GM18505 (cell line): ENCODE data around the gene GPR84.
"Not testable (repeated sequence)": the region's sequence is repeated elsewhere in the genome, so short reads cannot be mapped to it uniquely, and the experiment has no call there.

Experiments used
- ATAC-seq: cut with Tn5 transposase; IDR thresholded peaks from one replicate; pipeline ENCODE4 v1.9.1; 2021; ENCODE audit not compliant: unreplicated experiment
- POLR2A ChIP-seq: IDR thresholded peaks from 4 replicates; pipeline ENCODE4 v1.6.1; 2011; ENCODE audit warnings: borderline replicate concordance; ENCODE audit not compliant: insufficient read depth, insufficient read length; ENCODE audit errors: extremely low read depth

GPR84 gene

DNA sequence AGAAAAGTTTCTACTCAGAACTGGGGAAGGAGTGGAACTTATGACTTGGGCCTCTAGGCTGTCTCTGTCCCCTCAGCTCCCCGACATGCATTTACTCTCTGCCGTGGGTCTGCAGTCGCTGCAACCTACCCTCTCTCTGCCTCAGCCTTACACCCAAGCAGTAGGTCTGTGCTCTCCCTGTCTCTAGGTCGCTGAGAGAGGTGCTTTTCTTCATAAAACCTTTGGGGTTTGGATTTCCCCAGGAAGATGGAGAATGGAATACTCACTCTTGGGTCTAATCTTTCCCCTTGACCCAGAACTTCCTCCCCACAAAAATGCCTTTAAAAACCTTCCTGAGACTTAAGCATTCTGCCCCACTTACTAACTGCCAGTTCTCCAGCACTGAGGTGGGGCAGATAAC, 12.9 kb downstream of the GPR84 start:
- ATAC-seq, result no peak

DNA sequence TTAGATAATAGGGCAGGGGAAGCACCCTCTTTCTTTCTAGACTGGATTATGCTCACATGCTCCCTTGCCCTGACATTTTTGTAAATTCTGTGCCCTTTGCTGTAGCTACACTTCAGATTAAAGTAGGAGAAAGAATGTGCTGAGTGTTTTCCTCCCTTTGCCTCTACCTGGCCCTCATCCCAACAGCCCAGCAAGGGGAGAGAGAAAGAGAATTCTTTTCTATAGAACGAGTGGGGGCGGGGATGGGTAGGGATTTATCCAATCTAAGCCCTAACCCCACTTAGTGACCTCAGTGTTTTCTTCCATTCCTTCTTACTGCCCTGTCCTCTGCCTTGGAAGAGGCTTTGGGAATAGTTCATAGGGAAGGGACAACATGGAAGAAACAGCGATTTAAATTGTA, 13.5 kb downstream of the GPR84 start:
- ATAC-seq, result no peak
- no peak for TF ChIP-seq POLR2A

More for the DNA sequence above, 12.9 kb downstream of the GPR84 start:
- no peak for TF ChIP-seq POLR2A

DNA sequence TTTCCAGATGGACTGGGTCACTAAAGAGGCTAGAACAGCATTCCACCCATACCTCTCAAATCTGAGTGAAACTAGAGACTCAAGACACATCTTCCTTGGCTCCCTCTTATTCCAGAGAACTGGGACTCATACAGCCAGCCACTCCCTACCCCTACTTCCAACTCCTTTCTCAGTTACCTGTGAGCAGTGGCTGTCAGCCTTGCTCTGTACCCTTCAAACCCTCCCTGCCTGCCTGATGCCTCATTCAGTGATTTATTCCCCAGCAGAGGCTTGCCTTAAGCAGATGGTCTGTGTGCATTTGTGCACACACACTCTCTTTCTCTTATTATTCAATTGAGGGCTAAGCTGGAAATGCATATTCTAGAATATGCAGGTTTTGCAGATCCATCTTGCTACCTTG, 14.6 kb downstream of the GPR84 start:
- ATAC-seq, result no peak
- TF ChIP-seq POLR2A, result no peak

DNA sequence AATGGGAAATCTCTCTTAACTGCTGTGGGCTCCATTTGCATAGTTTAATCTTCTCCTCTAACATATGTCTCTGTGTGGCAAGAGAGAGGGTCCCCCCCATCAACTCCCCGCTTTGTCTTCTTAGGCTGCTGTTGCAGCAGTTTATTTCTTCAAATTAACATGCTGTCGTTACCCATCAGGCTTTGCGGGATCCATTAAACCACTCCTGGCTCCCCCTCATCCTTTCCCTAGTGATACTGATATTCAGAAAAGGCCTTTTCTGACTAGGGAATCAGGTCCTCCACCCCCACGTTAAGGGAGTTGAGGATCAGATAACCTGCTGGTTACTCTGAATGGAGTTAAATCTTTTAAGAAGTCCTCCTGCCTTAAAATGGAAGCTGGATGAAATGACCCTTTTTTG, 15.2 kb downstream of the GPR84 start:
- no peak for TF ChIP-seq POLR2A
- ATAC-seq, result no peak

DNA sequence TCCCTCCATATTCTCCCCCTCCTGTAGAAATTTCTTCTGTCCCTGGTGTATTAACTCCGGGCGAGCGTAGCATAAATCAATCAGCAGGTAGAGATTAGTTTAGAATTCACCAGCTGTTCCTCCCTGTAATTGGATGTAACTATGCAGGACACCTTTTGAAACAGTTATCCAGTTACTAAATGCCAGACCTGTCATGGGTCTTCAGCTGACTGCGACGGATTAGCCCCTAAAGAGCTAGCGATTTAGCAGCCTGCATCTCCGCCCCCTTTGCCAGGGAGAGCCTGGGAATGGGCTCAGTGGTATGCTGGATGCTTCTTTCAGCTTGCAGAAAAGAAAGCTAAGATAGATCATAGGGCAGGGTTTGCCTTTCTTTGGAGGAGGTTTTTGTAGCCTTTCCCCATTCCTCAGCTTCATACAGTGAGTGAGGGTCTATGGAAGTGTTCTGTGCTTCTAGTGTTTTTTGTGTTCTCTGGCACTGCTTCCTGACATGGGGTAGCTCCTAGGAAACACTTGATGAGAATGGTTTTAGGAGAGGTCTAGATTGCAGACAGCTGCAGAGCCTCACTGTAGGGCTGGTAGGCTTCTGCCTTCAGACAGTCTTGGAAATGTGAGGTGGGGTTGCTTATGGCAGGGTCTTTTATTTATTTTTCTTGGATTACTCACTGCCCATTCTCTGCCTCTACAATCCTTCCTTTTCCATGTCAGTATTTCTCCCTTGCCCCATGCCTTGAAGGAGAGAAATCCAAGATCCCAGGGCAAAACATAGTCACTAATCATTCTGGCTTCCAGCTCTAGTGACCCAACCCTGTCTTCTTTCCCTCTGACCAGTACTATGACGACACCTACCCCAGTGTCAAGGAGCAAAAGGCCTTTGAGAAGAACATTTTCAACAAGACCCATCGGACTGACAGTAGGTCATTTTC, 22.6 kb downstream of the GPR84 start:
- no peak for TF ChIP-seq POLR2A
- ATAC-seq, result no peak

DNA sequence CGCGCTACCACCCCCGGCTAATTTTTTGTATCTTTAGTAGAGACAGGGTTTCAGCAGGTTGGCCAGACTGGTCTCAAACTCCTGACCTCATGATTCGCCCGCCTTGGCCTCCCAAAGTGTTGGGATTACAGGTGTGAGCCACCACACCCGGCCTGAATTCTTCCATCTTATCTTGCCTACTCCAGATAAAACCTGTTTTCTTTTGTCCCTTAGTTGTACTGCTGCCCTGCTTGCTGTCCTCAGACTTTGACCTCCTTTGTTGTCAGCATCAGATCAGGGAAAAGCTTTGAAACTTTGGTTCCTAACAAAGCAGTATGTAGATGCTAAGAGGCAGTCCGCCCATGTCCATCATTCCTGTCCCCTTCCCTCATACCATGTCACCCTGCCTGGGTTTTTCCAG, 23.4 kb downstream of the GPR84 start:
- no peak for ATAC-seq
- TF ChIP-seq POLR2A, result no peak

DNA sequence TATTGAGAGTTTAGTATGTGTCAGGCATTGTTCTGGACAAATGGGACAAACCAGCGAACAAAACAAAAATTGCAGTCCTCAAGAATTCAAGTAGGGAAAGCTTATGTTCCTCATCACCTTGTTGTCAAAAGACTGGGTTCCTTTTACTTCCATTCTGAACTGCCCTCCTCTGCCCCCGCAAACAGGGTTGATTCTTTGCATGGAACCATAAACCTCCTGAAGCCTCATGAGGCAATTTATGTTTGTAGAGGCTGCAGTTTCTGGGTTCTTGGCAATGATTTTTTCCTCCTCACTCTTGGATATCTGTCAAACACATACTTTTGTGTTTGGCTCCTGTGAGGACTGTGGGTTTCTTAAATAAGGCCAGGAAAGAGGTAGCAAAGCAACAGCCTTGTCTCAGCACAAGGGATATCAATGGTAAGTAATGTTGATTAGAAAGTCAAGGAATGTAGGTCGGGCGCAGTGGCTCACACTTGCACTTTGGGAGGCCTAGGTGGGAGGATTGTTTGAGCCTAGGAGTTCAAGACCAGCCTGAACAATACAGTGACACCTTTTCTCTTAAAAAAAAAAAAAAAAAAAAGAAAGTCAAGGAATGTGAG, 25.5 kb downstream of the GPR84 start:
- no peak for TF ChIP-seq POLR2A
- ATAC-seq, result no peak

DNA sequence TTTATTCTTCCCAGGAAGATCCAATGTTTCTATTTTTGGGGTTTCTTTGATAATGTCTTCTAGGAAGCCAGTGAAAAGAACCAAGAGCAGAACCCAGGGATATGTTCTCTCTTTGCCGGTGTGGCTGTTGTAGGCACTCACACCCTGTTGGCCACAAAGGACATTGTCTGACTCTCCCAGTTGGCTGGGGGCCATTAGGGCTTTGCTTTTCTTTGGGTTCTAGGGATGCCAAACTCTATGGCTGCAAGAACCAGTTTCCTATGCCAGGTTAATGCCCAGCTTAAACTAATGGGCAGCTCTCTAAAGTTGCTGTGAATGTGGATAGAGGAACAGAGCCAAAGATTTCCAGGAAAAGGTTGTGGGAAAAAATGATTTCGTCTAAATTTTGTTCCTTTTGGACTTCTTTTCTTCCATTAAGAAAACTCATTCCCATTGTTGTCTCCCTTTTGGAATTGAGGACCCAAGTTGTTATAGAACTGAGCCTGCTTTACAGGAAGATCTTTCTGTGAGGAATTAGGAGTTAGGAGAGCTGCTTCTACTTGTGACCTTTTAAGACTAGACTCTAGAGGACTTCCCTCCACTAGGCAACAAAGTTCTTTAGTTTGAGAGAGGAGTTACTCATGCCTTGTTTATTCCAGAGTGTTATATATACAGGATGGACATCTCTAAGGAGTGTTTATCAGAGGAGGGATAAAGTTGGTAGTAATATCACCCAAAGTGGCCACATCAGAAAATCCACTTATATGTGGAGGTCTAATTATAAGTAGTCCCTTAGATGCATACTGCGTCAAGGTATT, 26.2 kb downstream of the GPR84 start:
- no peak for TF ChIP-seq POLR2A
- ATAC-seq, result no peak

DNA sequence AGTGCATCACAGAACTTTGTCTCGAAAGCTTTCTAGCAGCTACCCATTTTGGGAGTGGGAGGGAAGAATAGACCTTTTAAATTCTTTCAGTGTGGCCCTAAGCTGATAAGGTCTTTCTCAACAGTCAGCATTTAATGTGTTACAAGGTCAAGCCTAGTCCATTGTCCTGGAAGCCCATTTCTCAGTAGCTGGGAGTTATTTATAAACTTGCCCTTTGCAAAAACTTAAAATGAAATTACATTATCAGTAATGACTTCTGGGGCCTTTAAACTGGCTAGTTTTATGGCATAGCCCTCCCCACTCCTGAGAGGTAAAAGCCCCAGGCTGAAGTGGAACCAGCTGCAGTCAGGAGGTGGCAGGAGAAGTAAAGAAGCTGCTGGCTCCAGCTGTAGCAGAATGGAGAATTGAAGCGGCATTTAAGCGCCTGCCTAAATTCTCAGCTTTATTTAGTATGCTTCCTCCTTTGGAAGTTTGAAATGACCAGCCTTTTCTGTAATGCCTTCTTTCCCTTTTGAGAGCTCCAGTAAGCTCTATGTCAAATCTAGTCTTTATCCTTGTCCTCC, 26.9 kb downstream of the GPR84 start:
- no peak for ATAC-seq

DNA sequence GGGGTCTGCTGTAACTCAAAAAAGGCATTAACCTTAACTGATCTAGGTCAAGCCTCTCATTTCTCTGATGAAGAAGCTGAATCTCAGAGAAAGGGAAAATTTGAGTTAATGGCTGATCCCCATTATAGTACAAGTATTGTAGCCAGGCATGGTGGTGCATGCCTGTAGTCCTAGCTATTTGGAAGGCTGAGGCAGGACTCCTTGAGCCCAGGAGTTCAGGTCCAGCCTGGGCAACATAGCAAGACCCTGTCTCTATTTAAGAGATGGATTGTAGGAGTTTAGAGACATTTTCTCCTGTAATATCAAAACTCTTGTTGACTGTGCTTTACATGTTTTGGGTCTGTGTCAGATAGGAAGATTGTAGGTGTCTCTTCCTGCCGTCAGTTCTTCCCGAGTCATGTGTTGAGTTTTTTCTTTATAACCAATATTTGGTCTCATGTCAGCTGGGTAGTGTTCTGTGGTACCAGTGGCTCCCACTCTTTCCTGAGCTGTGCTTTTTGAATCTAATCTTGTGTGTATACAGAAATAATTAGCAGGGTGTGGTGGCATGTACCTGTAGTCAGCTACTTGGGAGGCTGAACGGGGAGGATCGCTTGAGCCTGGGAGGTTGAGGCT, 30.8 kb downstream of the GPR84 start:
- no peak for ATAC-seq
- no peak for TF ChIP-seq POLR2A

More for the DNA sequence above, 26.9 kb downstream of the GPR84 start:
- no peak for TF ChIP-seq POLR2A

DNA sequence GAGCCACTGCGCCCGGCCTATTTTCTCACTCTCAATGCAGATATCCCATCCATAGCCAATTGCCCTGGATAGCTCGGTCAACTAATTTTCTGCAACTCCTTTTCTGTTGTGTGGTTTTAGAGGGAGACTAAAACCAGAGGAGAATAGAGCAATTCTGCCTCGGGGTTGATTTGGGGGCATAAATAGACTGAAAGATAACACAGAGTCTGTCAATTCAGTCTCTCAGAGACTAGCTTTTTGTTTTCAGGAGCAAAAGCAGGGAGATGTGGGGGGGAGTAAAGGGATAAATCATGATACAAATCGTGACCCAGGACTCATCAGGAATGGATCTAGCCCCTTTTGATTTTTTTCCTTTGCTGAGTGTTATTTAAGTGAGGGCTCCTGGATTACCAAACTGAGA, 32.8 kb downstream of the GPR84 start:
- no peak for ATAC-seq
- no peak for TF ChIP-seq POLR2A

DNA sequence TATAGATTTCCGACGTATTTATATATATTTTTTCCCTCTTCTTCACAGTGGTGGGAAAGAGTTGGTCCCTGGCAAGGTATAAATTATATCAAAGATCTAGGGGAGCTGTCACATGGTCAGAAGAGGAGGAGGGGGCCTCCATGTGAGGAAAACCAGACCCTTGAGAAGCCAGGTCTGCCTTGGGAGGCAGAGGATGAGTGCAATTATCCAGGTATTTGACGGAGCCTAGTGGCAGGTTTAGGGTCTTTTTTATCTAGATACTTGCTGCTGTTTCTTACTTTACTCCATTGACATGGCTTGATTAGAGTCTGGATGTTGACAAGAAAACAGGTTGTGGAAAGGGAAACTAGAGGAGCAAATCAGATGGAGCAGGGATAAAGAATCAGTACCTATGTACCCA, 33.8 kb downstream of the GPR84 start:
- no peak for ATAC-seq
- no peak for TF ChIP-seq POLR2A

DNA sequence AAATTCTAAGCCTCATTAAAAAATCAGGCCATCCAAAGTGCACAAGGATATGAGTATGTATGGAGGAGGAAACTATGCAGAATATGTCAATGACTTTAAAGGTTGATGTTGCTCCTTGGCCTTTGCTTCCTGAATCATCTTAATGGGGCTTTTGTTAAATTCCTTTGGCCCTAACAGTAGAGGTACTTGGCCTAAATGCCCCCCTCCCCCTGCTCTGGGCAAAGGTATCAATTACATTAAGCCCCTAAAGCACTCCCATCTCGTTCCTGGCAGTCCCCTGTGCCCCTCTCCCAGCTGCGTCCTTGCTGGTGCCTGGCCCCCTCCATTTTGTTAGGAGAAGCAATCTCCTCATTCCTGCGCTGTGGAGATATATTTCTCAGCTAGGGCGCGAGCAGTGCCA, 34.5 kb downstream of the GPR84 start:
- ATAC-seq, result no peak

DNA sequence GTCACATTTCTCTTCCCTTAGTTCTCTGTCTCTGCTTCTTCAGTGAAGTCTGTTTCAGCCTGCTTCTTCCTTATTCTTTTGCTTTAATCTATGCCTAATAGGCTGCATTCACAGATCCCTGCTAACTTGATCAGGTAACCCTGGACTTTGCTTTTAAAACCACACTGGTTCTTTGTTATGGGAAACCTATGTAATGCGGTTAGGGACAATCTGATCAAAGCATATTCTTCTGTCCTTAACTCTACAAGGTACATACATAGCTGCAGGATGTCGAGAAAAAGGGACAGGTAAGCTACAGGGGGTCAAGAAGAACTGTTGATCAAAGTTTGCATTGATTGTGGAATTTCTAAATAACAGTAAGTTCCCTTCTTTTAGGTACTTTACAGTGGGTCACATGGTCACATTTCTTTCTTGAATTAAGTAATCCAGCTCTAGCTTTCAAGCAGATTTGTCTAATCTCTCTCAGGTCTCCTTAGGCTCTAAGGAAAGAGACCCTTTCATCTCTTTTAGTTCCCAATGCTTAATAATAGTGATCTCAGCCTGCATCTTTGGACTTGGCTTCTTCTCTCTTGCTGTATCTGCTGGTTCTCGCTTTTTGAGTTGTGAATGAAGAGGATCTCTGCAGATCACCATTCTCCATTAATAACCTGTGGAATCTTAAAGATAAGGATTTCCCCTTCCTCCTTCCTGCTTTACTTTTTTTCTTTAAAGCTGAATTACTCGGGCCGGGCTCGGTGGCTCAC, 35.5 kb downstream of the GPR84 start:
- no peak for TF ChIP-seq POLR2A
- ATAC-seq, result no peak

More for the DNA sequence above, 34.5 kb downstream of the GPR84 start:
- no peak for TF ChIP-seq POLR2A

DNA sequence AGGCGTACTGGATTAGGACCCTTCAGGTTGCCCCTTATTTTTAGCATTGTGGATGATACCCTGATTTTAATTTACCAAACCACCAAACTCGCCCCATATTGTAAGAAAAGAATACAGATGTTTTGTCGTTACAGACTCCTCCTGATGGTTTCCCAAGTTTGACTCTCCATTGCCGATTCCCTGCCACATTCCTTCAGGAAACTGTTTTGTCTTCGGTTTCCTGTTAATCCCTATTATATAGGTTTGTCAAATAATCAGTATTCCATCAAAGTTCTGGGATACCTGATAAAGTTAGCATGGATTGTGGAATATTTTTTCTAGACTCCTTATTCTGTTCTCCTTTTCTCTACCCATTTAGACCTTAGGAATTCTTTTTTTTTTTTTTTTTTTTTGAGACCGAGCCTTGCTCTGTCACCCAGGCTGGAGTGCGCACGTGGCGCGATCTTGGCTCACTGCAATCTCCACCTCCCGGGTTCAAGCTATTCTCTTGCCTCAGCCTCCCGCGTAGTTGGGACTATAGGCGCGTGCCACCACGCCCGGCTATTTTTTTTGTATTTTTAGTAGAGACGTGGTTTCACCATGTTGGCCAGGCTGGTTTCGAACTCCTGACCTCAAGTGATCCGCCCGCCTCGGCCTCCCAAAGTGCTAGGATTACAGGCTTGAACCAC, 38.7 kb downstream of the GPR84 start:
- ATAC-seq, result not testable (repeated sequence)
